ENCODE results near the gene TFAP2B.
A peak's percentile ranks its signal among the peaks of the same experiment; 100 is the strongest.

The TFAP2B gene

GRCh38 chr6:50818673-50819072 is at the start of gene TFAP2B:
Gene TFAP2B, plus strand, starts transcription at chr6:50818871. Its CDS starts 21 bp downstream, at chr6:50818892.
- ChIA-PET CTCF (interaction anchor here (0.6 kb wide), 1 partner anchor 10 kb away, joined by 3 read pairs; no protein-coding TSS in a partner anchor), POLR2A (ENCODE audit: low non-redundant PET) (no interaction called here)
- TF ChIP-seq, protein P1, sequence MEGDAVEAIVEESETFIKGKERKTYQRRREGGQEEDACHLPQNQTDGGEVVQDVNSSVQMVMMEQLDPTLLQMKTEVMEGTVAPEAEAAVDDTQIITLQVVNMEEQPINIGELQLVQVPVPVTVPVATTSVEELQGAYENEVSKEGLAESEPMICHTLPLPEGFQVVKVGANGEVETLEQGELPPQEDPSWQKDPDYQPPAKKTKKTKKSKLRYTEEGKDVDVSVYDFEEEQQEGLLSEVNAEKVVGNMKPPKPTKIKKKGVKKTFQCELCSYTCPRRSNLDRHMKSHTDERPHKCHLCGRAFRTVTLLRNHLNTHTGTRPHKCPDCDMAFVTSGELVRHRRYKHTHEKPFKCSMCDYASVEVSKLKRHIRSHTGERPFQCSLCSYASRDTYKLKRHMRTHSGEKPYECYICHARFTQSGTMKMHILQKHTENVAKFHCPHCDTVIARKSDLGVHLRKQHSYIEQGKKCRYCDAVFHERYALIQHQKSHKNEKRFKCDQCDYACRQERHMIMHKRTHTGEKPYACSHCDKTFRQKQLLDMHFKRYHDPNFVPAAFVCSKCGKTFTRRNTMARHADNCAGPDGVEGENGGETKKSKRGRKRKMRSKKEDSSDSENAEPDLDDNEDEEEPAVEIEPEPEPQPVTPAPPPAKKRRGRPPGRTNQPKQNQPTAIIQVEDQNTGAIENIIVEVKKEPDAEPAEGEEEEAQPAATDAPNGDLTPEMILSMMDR (conservative IDR thresholded peaks at IDR 0.05; ENCODE audit: low read depth) = no peak
- H3K27ac ChIP-seq = no peak within 1 kb of the TSS
- no peak for DNase-seq (ENCODE audit: low spot score)

- H3K27ac ChIP-seq = no peak overlapping the region
- ChIA-PET POLR2A (ENCODE audit: low non-redundant PET) (no interaction called here), CTCF (interaction anchor here (1.8 kb wide), 1 partner anchor 15 kb away, joined by 6 read pairs; no protein-coding TSS in a partner anchor)
- no peak for DNase-seq (ENCODE audit: low spot score)
- TF ChIP-seq, protein P1 (conservative IDR thresholded peaks at IDR 0.05; ENCODE audit: low read depth) = no peak
Measured at GRCh38 chr6:50778696-50779095, 40.0 kb upstream of the TFAP2B start.

DNA sequence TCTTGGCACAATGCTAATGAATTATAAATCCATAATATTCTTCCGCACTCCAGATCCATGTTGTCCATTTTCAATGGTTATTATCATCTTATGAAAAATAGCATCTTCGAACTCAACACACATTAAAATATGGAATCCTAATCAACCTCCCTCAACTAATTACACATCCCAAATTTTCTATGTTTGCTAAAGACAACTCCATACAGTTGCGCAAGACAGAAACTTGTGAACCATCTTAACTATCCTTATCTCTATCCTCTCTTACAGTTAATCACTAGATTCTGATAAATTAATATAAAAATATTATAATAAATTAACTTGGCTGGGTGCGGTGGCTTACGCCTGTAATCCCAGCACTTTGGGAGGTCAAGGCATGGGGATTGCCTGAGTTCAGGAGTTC is 38.3 kb upstream of the TFAP2B start:
- TF ChIP-seq, protein P1 (conservative IDR thresholded peaks at IDR 0.05; ENCODE audit: low read depth) = no peak
- CTCF ChIA-PET = no interaction called here
- H3K27ac ChIP-seq = no peak overlapping the region
- POLR2A ChIA-PET (ENCODE audit: low non-redundant PET) = no interaction called here
- no peak for DNase-seq (ENCODE audit: low spot score)

- TF ChIP-seq, protein P1 (conservative IDR thresholded peaks at IDR 0.05; ENCODE audit: low read depth) = no peak
- DNase-seq (ENCODE audit: low spot score) = peak; percentile 37
- H3K27ac ChIP-seq = no peak overlapping the region
- ChIA-PET CTCF (interaction anchor here (0.6 to 0.7 kb wide), 2 partner anchors 16 to 1165 kb away, joined by 3 to 4 read pairs; no protein-coding TSS in a partner anchor), POLR2A (ENCODE audit: low non-redundant PET) (no interaction called here)
Measured at GRCh38 chr6:50785921-50786320, 32.8 kb upstream of the TFAP2B start.

- POLR2A ChIA-PET (ENCODE audit: low non-redundant PET) = no interaction called here
- CTCF ChIA-PET = interaction anchor here (0.6 kb wide), 1 partner anchor 1444 kb away, joined by 4 read pairs; no protein-coding TSS in a partner anchor
Measured at GRCh38 chr6:50791900-50792508, 26.7 kb upstream of the TFAP2B start.

GRCh38 chr6:50792771-50793170 is 25.9 kb upstream of the TFAP2B start:
- CTCF ChIA-PET = interaction anchor here (0.6 kb wide), 1 partner anchor 1443 kb away, joined by 4 read pairs; no protein-coding TSS in a partner anchor
- POLR2A ChIA-PET (ENCODE audit: low non-redundant PET) = no interaction called here
- H3K27ac ChIP-seq = no peak overlapping the region
- TF ChIP-seq, protein P1 (conservative IDR thresholded peaks at IDR 0.05; ENCODE audit: low read depth) = no peak
- no peak for DNase-seq (ENCODE audit: low spot score)

More at GRCh38 chr6:50791900-50792508, 26.7 kb upstream of the TFAP2B start:
- no peak overlapping the region for H3K27ac ChIP-seq
- peak; percentile 45 for DNase-seq (ENCODE audit: low spot score)
- TF ChIP-seq, protein P1 (conservative IDR thresholded peaks at IDR 0.05; ENCODE audit: low read depth) = peak; percentile 77

All from RWPE1 (cell line).